ENCODE results near the gene VSX2. TPM values are rescaled to one million over a fixed set of nuclear protein-coding genes. Genes with fewer than 3 reads are reported as not detected.

VSX2 gene
- total and polyA plus RNA-seq, 2 experiments from 2014 or later: not detected

DNA sequence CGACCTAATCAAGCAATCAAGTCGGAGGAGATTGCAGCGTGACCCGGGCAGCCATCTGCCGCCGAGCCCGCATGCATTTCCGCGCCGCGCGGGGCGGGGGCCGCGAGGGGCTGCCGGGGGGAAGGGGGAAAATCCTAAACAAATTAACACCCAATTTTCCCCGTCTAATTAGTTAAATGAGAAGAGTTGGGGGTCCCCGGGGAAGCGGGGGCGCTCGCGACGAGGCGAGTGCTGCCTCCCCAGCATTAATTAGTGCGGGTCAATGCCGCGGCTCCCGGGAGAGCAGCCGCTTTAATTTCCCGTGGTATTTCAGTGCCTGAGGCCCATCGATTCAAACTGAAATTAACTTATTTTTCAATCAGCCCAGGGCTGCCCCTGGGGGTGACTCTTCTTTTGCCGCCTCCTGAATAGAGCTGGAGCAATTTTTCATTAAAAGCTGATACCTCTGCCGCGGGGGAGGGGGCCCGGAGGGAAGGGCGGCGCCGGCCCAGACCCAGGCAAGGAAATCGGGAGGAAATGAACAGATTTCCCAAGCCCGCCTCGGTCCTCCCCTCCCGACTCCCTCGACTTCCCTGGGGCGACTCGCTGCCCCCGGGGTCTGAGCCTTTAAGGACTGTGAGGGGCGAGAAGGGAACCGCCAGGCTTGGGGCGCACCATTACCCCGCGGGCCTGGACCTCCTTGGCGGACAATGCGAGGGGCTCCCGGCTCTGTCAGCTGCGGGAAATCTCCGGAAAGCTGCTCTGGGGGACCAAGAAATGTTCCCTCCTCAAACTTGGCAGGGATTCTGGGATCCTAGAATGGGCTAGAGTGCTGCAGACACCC lies 18.9 kb downstream of the VSX2 start:
- no peaks in the 10 kb centered on the region for H3K36me3 ChIP-seq
- H3K27ac ChIP-seq: no peak overlapping the region
- TF ChIP-seq CTCF (IDR thresholded peaks at IDR 0.05; ENCODE audit: low read depth, low read length): no peak
- no peak for DNase-seq (ENCODE audit: low read depth in 1 of 2, low spot score in 1 of 2)
- H3K27me3 ChIP-seq: peaks cover 57% of the 10 kb centered on the region
- H3K4me1 ChIP-seq (ENCODE audit: low read depth): no peaks in the 10 kb centered on the region
- H3K9me3 ChIP-seq (ENCODE audit: low read depth): no peaks in the 10 kb centered on the region
- peak overlapping the region; percentile 47 for H3K4me3 ChIP-seq

GRCh38 chr14:74258764-74259035 lies 19.5 kb downstream of the VSX2 start:
- Histone ChIP-seq H3K4me3 (no peak overlapping the region), H3K9me3 (ENCODE audit: low read depth) (no peaks in the 10 kb centered on the region), H3K27me3 (peaks cover 55% of the 10 kb centered on the region), H3K4me1 (ENCODE audit: low read depth) (no peaks in the 10 kb centered on the region), H3K27ac (no peak overlapping the region), H3K36me3 (no peaks in the 10 kb centered on the region)
- no peak for TF ChIP-seq CTCF (IDR thresholded peaks at IDR 0.05; ENCODE audit: low read depth, low read length)
- DNase-seq (ENCODE audit: low read depth in 1 of 2, low spot score in 1 of 2): no peak

DNA sequence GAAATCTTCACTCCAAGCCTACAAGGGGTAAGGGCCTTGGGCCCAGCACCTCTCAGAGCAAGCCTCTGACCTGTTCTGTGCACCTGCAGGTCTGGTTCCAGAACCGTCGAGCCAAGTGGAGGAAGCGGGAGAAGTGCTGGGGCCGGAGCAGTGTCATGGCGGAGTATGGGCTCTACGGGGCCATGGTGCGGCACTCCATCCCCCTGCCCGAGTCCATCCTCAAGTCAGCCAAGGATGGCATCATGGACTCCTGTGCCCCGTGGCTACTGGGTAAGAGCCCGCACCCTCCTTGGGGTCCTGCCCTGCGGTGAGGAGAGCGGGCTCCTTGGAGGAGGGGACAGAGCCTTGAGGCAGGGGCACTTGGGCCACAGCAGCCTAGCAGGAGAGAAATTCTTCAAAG lies 20.3 kb downstream of the VSX2 start:
- no peak for DNase-seq (ENCODE audit: low read depth in 1 of 2, low spot score in 1 of 2)
- Histone ChIP-seq H3K27me3 (peaks cover 48% of the 10 kb centered on the region), H3K36me3 (no peaks in the 10 kb centered on the region), H3K27ac (no peak overlapping the region), H3K4me1 (ENCODE audit: low read depth) (no peaks in the 10 kb centered on the region), H3K4me3 (no peak overlapping the region), H3K9me3 (ENCODE audit: low read depth) (no peaks in the 10 kb centered on the region)
- no peak for TF ChIP-seq CTCF (IDR thresholded peaks at IDR 0.05; ENCODE audit: low read depth, low read length)

GRCh38 chr14:74260525-74261233 lies 21.4 kb downstream of the VSX2 start:
- TF ChIP-seq CTCF (IDR thresholded peaks at IDR 0.05; ENCODE audit: low read depth, low read length): no peak
- Histone ChIP-seq H3K27ac (no peak overlapping the region), H3K36me3 (no peaks in the 10 kb centered on the region), H3K9me3 (ENCODE audit: low read depth) (no peaks in the 10 kb centered on the region), H3K4me3 (no peak overlapping the region), H3K4me1 (ENCODE audit: low read depth) (no peaks in the 10 kb centered on the region), H3K27me3 (peaks cover 43% of the 10 kb centered on the region)
- no peak for DNase-seq (ENCODE audit: low read depth in 1 of 2, low spot score in 1 of 2)

- Histone ChIP-seq H3K27ac (no peak overlapping the region), H3K36me3 (no peaks in the 10 kb centered on the region), H3K4me3 (no peak overlapping the region), H3K4me1 (ENCODE audit: low read depth) (no peaks in the 10 kb centered on the region), H3K27me3 (peaks cover 40% of the 10 kb centered on the region), H3K9me3 (ENCODE audit: low read depth) (no peaks in the 10 kb centered on the region)
- DNase-seq (ENCODE audit: low read depth in 1 of 2, low spot score in 1 of 2): no peak
- TF ChIP-seq CTCF (IDR thresholded peaks at IDR 0.05; ENCODE audit: low read depth, low read length): no peak
These were observed 22.0 kb downstream of the VSX2 start for GRCh38 chr14:74261288-74261687.

Measured in cardiac muscle cell (in vitro differentiated cells and primary cell).